ENCODE measurements around the gene ZC3H18.

DNA sequence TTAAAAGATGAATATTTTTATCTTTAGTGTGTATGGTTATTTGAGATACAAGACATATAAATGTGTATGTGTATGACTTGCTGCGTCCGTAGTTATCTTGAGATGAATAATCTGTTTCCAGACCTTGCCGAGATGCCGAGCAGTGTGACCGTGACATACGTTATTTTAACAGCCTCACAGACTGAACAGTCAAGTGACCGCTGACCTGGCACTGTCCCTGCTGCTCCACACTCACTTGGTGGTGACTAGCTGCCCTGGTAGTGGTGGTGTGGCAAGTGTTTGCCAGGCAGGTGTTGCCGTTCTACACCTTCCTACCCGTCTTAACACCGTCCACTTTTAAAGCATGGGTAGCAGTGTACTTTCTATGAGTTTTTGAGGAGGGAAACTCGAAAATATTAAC is 5.0 kb downstream of the ZC3H18 start:
- TF ChIP-seq, protein P1, sequence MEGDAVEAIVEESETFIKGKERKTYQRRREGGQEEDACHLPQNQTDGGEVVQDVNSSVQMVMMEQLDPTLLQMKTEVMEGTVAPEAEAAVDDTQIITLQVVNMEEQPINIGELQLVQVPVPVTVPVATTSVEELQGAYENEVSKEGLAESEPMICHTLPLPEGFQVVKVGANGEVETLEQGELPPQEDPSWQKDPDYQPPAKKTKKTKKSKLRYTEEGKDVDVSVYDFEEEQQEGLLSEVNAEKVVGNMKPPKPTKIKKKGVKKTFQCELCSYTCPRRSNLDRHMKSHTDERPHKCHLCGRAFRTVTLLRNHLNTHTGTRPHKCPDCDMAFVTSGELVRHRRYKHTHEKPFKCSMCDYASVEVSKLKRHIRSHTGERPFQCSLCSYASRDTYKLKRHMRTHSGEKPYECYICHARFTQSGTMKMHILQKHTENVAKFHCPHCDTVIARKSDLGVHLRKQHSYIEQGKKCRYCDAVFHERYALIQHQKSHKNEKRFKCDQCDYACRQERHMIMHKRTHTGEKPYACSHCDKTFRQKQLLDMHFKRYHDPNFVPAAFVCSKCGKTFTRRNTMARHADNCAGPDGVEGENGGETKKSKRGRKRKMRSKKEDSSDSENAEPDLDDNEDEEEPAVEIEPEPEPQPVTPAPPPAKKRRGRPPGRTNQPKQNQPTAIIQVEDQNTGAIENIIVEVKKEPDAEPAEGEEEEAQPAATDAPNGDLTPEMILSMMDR (IDR thresholded peaks at IDR 0.05), result no peak
- no peak for TF ChIP-seq RELA (CRISPR knock-in tag; IDR thresholded peaks at IDR 0.05; ENCODE audit: borderline replicate concordance)
- no peak for TF ChIP-seq CREB1 (CRISPR knock-in tag; IDR thresholded peaks at IDR 0.05)

Measured in WTC11 (cell line).